Type B pancreatic cell (in vitro differentiated cells): ENCODE results near the gene SDR42E1. TPM values are rescaled to one million over a fixed set of nuclear protein-coding genes. Genes with fewer than 3 reads are reported as not detected.

ENCODE experiments used
- DNase-seq: peaks from one replicate; pipeline ENCODE4 v3.0.0; 2021; ENCODE audit warnings: mixed read lengths; ENCODE audit not compliant: unreplicated experiment; ENCODE audit errors: extremely low spot score
- H3K27ac Mint-ChIP-seq: 2 replicates; pipeline ENCODE4 v1.8.0; 2021; ENCODE audit warnings: mild to moderate bottlenecking, mixed read lengths
- H3K27me3 Mint-ChIP-seq: 2 replicates; pipeline ENCODE4 v1.8.0; 2021; ENCODE audit warnings: mixed read lengths
- H3K36me3 Mint-ChIP-seq: 2 replicates; pipeline ENCODE4 v1.8.0; 2021; ENCODE audit warnings: mixed read lengths
- H3K4me1 Mint-ChIP-seq: one replicate; pipeline ENCODE4 v1.8.0; 2021; ENCODE audit warnings: mixed read lengths; ENCODE audit not compliant: unreplicated experiment
- H3K4me3 Mint-ChIP-seq: 2 replicates; pipeline ENCODE4 v1.8.0; 2021; ENCODE audit warnings: mild to moderate bottlenecking, mixed read lengths
- H3K9me3 Mint-ChIP-seq: 2 replicates; pipeline ENCODE4 v1.8.0; 2021; ENCODE audit warnings: mixed read lengths
- total RNA-seq: library from RNA; stranded (reverse); gene quantifications from 2 replicates; pipeline ENCODE4 v1.2.1, GENCODE V29; 2021; ENCODE audit warnings: low replicate concordance
- TF ChIP-seq, protein P1 (sequence below): fragments of 200-600 bp; sonication (generic); conservative IDR thresholded peaks from 2 replicates; pipeline ENCODE4 v1.5.0; 2021; ENCODE audit warnings: antibody characterized with exemption, mild to moderate bottlenecking

SDR42E1 gene
- total RNA-seq, 1 donor from 2014 or later = not detected

DNA sequence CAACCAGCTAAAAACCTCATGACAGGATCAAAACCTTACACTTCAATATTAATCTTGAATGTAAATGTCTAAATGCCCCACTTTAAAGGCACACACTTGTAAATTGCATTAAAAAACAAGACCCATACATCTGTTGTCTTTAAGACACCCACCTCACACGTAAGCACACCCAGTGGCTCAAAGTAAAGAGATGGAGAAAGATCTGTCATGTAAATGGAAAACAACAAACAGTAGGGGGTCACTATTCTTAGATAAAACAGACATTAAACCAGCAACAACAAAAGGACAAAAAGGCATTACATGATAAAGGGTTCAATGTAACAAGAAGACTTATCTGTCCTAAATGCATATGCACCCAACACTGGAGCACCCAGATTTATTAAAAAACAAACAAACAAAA lies 35.6 kb downstream of the SDR42E1 start:
- no peak for DNase-seq
- Mint-ChIP-seq H3K4me1 (no peaks in the 10 kb centered on the region), H3K9me3 (peaks cover 7% of the 10 kb centered on the region), H3K4me3 (no peak overlapping the region), H3K27me3 (no peaks in the 10 kb centered on the region), H3K27ac (no peak overlapping the region), H3K36me3 (no peaks in the 10 kb centered on the region)
- TF ChIP-seq, protein P1, sequence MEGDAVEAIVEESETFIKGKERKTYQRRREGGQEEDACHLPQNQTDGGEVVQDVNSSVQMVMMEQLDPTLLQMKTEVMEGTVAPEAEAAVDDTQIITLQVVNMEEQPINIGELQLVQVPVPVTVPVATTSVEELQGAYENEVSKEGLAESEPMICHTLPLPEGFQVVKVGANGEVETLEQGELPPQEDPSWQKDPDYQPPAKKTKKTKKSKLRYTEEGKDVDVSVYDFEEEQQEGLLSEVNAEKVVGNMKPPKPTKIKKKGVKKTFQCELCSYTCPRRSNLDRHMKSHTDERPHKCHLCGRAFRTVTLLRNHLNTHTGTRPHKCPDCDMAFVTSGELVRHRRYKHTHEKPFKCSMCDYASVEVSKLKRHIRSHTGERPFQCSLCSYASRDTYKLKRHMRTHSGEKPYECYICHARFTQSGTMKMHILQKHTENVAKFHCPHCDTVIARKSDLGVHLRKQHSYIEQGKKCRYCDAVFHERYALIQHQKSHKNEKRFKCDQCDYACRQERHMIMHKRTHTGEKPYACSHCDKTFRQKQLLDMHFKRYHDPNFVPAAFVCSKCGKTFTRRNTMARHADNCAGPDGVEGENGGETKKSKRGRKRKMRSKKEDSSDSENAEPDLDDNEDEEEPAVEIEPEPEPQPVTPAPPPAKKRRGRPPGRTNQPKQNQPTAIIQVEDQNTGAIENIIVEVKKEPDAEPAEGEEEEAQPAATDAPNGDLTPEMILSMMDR = no peak

DNA sequence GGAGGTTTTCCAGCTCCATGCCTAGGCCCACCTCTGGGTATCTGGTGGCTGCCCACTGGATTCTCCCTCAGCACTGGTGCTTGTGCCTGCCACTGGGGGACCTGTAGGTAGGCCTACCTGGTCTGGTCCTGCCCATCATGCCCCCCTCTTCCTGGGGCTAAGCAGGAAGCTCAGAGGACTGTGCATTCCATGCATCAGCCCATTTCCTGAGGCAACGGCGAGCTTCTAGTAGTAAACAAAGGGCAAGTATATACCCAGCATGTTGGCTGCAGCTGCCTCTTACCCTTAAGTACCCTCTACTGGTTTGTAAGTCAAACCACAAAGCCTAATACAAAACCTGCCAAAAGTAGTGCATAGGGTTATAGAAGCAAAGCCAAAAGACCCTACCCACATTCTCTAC lies 37.5 kb downstream of the SDR42E1 start:
- Mint-ChIP-seq H3K27me3 (no peaks in the 10 kb centered on the region), H3K9me3 (peaks cover 7% of the 10 kb centered on the region), H3K4me1 (no peaks in the 10 kb centered on the region), H3K27ac (no peak overlapping the region), H3K36me3 (no peaks in the 10 kb centered on the region), H3K4me3 (no peak overlapping the region)
- no peak for DNase-seq
- TF ChIP-seq, protein P1 = no peak

DNA sequence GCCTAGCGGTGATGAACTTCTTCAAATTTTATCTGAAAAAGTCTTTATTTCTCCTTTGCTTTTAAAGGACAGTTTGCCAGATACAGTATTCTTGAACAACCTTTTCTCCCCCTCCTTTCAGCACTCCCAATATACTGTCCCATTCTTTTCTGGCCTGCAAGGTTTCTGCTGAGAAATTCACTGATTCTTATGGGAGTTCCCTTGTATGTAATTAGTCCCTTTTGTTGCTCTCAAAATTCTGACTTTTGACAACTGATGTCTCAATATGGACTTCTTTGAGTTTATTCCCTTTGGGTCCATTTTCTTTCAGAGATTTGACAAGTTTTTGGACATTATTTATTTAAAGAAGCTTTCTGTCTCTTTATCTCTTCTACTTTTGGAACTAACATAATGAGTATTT lies 39.4 kb downstream of the SDR42E1 start:
- TF ChIP-seq, protein P1 = no peak
- H3K4me1 Mint-ChIP-seq = no peaks in the 10 kb centered on the region
- no peak for DNase-seq
- H3K9me3 Mint-ChIP-seq = peaks cover 7% of the 10 kb centered on the region
- no peak overlapping the region for H3K4me3 Mint-ChIP-seq
- H3K36me3 Mint-ChIP-seq = no peaks in the 10 kb centered on the region
- no peak overlapping the region for H3K27ac Mint-ChIP-seq
- no peaks in the 10 kb centered on the region for H3K27me3 Mint-ChIP-seq

DNA sequence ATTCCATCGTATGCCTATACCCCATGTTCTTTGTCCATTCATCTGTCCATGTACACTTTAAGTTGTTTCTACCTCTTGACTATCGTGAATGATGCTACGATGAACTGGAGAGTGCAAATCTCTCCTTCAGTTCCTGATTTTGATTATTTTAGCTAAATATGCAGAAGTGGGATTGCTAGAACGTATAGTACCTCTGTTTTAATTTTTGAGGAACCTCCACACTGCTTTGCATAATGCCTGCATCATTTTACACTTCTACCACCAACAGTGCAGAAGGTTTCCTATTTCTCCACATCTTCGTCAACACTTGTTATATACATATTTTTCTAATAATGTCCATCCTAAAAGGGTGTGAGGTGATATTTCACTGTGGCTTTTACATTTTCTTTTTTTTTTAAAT lies 43.9 kb downstream of the SDR42E1 start:
- Mint-ChIP-seq H3K36me3 (no peaks in the 10 kb centered on the region), H3K27ac (no peak overlapping the region), H3K27me3 (no peaks in the 10 kb centered on the region), H3K4me1 (no peaks in the 10 kb centered on the region), H3K4me3 (no peak overlapping the region), H3K9me3 (no peaks in the 10 kb centered on the region)
- no peak for DNase-seq
- TF ChIP-seq, protein P1 = no peak

DNA sequence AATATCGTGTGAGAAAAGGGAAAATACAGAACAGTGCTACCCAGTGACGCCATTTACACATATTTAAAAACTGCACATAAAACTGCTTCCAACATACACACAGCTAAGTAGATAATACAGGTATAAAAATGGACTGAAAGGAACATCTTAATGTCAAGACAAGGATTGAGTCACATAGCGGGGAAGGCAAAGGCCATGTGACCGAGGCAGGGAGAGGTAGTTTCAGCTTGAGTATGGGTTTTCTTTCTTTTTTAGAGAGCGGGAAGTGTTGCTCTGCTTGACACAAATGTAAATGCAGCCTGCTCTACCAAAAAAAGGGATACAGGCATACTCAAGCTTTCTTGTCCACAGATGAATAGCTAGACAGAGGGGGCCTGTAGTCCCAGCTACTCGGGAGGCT lies 46.5 kb downstream of the SDR42E1 start:
- H3K36me3 Mint-ChIP-seq = no peaks in the 10 kb centered on the region

More for the DNA sequence above, 46.5 kb downstream of the SDR42E1 start:
- Mint-ChIP-seq H3K4me1 (no peaks in the 10 kb centered on the region), H3K4me3 (no peak overlapping the region), H3K27me3 (no peaks in the 10 kb centered on the region), H3K9me3 (no peaks in the 10 kb centered on the region), H3K27ac (no peak overlapping the region)
- no peak for DNase-seq
- TF ChIP-seq, protein P1 = no peak
